GM12891 (cell line): Measurements from ENCODE around the gene CD180.

Experiments
- DNase-seq: peaks from one replicate; pipeline ENCODE4 v3.0.0; 2011; ENCODE audit warnings: low spot score; ENCODE audit not compliant: insufficient read length
- FAIRE-seq: peaks from 2 replicates; lab custom pipeline; 2011; peaks lifted over from hg19 to GRCh38; lab: Jason Lieb, UNC
- PAX5 ChIP-seq: IDR thresholded peaks from 2 replicates; pipeline ENCODE4 v1.6.1; 2011; ENCODE audit warnings: low read length, moderate library complexity, mild to moderate bottlenecking; ENCODE audit not compliant: insufficient read depth, severe bottlenecking
- POLR2A ChIP-seq: IDR thresholded peaks from 2 replicates; pipeline ENCODE4 v1.6.1; 2011; ENCODE audit warnings: low read depth, low read length, control low read depth
- POLR2AphosphoS5 ChIP-seq: IDR thresholded peaks from 2 replicates; pipeline ENCODE4 v1.6.1; 2011; ENCODE audit warnings: low read depth, low read length, control low read depth
- POU2F2 ChIP-seq: IDR thresholded peaks from 2 replicates; pipeline ENCODE4 v1.6.1; 2011; ENCODE audit warnings: low read depth, mild to moderate bottlenecking, control low read depth, low read length, moderate library complexity
- SPI1 ChIP-seq: IDR thresholded peaks from 2 replicates; pipeline ENCODE4 v1.6.1; 2011; ENCODE audit warnings: low read depth, low read length, control low read depth
- TAF1 ChIP-seq: IDR thresholded peaks from 2 replicates; pipeline ENCODE4 v1.6.1; 2011; ENCODE audit warnings: low read depth, low read length, control low read depth

The CD180 gene

GRCh38 chr5:67189079-67189354 is 7.6 kb downstream of the CD180 start:
- FAIRE-seq (no peak), DNase-seq (no peak)
- no peak for TF ChIP-seq POLR2A
- no peak for TF ChIP-seq SPI1
- TF ChIP-seq POLR2AphosphoS5: no peak
- TF ChIP-seq PAX5: no peak

DNA sequence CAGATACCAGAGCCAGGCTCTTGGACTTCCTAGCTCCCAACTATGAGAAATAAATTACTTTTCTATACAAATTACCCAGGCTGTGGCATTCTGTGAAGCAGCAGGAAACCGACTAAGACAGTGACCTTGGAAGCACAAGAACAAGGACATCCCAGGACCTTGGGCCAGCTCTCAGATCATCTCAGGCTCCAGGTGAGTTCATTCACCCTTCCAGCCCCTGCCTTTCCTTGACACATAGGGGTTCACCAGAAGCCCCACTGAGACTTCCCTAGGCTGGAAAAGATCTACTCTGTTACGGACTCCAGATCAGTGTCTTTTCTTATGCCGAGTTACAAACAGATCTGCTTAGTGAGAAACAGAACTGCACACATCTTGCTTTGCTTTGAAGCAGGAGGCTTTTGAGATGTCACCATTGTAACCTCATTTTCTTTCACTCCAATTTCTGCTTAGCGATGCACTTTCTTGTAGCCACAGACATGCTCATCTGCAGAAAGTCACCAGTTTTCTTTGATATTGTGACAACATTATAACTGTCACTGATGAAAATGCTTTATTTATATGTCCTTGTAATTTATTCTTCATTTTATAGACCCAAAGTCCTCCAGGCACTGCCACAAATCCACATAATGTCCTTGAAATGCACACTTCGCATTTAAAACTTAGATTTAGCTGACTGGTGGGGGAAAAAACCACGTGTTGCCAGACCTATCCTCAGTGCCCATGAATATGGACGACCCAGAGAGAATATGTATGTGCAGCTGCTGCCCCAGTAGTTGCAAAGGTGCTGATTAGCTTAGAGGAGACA is 8.1 kb downstream of the CD180 start:
- FAIRE-seq (no peak), DNase-seq (no peak)
- no peak for TF ChIP-seq POLR2A
- no peak for TF ChIP-seq POLR2AphosphoS5
- no peak for TF ChIP-seq POU2F2
- TF ChIP-seq TAF1: no peak
- TF ChIP-seq PAX5: no peak
- no peak for TF ChIP-seq SPI1

DNA sequence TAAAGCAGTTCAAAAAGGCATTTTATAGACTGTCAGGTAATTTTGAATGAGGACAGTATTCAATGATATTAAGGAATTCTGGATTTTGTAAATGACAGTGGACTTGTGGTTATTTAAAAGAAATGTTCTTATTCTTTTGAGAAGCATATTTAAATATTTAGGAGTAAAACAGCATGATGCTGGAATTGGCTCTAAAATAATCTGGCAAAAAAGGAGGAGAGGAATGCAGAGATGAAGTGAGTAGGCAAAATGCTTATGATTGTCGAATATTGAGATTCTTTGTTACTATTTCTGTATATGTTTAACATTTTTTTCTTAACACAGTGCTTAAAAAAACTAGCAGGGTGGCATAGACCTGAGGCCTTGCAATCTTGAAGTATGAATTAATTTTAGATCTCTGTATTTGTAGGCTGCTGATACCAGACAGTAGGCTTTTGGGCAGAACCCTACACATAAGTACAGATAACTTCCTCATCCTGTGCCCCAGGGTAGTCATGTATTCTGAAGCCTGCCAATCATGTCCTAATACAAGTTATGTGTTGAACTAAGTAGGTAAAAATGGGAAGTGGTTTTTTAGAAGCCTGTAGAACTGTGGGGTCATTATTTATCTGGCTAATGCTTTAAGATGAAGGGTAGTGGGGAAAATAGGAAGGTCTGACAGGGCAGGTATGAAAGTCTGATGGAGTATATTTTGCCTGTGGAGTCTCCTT is 9.4 kb downstream of the CD180 start:
- no peak for TF ChIP-seq PAX5
- TF ChIP-seq SPI1: peak; percentile 67
- FAIRE-seq (peak; percentile 75), DNase-seq (no peak)

DNA sequence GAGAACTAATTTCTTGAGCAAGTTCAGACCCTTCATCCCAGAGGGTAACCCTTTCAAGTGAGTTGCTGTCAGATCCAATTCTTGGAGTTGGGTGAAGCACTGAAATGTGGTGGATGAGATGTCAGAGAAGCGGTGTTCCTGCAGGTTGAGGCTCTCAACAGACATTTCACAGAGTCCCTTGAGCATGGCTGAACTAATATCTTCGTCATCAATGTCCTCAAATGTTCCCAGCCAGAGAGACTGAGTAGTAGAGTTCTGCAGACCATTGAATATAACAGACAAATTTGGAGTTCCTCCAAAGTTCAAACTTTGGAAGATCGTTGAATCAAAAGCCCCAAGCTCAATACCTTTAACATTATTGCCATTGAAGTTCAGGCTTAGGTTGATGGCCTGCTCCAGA is 12.7 kb downstream of the CD180 start:
- FAIRE-seq (no peak), DNase-seq (no peak)
- no peak for TF ChIP-seq POLR2A
- no peak for TF ChIP-seq POLR2AphosphoS5
- no peak for TF ChIP-seq PAX5
- no peak for TF ChIP-seq POU2F2
- TF ChIP-seq SPI1: no peak
- TF ChIP-seq TAF1: no peak

DNA sequence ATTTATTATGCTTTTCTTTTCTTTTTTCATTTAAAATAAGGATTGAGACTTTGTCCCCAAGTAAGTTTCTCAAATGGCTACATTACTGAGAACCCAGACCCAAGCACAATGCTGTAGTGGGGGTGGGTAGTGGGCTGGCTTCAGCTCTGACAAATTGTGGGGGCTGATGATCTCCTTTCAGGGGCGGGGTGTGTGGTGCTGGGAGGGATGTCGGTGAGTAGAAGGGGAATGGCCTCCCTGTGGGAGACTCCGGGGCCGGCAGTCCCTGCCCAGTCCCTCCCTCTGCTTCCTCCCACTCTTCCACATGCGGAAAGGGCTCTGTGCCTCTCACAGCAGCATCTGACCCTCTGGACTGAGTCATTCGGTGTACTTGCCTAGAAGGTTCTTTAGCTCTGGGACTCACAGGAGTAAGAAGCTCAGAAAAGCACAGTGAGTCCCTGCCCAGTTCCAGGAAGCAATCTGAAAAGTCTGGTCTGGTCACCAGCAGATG is 14.3 kb downstream of the CD180 start:
- TF ChIP-seq TAF1 (no peak), PAX5 (no peak), POLR2A (no peak), POU2F2 (no peak), POLR2AphosphoS5 (no peak), SPI1 (no peak)
- FAIRE-seq: no peak
- DNase-seq: no peak

GRCh38 chr5:67181648-67182221 is 14.9 kb downstream of the CD180 start:
- DNase-seq: no peak
- TF ChIP-seq POU2F2: no peak
- no peak for TF ChIP-seq SPI1
- TF ChIP-seq POLR2A: no peak
- TF ChIP-seq PAX5: no peak
- TF ChIP-seq TAF1: no peak
- TF ChIP-seq POLR2AphosphoS5: no peak
- FAIRE-seq: no peak

DNA sequence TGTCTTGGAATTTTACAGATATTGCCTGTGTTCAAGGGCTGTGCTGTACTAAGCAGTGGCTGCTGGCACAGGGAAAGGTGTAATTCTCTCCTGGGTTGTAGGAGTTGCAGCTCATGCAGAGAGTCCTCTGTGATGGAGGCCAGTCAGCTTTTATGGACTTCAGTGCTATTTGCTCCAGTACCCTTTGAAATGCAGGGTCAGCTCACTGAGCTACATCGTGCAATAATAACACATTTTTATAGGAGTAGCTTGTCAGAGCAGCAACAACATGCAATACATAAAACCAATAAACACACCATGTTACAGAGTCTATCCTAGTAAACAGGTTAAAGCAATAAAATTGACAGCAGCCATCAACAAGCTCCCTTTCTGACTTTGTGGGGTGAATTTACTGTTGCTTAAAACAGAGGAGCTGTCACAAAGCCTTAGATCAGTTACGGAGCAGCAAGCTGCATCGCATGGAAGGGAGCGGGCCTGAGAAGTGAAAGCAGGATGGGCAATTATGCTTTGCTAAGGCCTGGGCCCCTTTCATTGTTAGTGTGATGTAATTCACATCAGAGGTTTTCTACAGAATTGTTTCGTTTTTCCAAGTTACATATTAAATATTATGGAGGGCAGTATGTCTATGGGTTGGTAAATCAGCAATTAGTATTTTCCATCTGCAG is 16.8 kb downstream of the CD180 start:
- DNase-seq (no peak), FAIRE-seq (no peak)
- no peak for TF ChIP-seq SPI1
- no peak for TF ChIP-seq POLR2AphosphoS5
- TF ChIP-seq POU2F2: no peak
- no peak for TF ChIP-seq TAF1
- TF ChIP-seq POLR2A: no peak
- TF ChIP-seq PAX5: no peak

GRCh38 chr5:67178966-67179365 is 17.6 kb downstream of the CD180 start:
- TF ChIP-seq PAX5 (no peak), TAF1 (no peak), POU2F2 (no peak), SPI1 (no peak), POLR2AphosphoS5 (no peak)
- FAIRE-seq (no peak), DNase-seq (no peak)

- FAIRE-seq: no peak
- no peak for TF ChIP-seq TAF1
- TF ChIP-seq POLR2AphosphoS5: no peak
- TF ChIP-seq POU2F2: no peak
- no peak for TF ChIP-seq PAX5
- no peak for TF ChIP-seq POLR2A
- no peak for TF ChIP-seq SPI1
- DNase-seq: no peak
These were observed 18.5 kb downstream of the CD180 start for GRCh38 chr5:67178085-67178484.

DNA sequence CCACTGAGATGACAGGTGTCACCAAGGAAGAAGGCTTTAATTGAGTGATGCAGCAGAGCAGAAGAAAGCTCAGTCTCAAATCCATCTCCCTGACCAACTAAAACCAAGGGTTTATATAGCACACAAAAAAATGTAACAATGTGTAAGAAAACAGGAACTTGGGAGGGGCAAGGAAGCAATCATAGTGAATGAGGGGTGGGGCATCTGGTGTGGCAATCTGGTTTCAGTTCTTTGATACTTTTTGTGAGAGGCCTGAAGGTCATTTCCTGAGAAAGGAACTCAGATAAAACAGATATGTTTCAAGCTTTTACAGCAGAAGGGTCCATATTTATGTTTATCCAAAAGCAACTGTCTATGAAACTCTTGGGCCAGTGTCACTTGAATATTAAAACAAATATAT is 19.7 kb downstream of the CD180 start:
- FAIRE-seq (no peak), DNase-seq (no peak)
- TF ChIP-seq POLR2A (no peak), POU2F2 (no peak), POLR2AphosphoS5 (no peak), TAF1 (no peak), SPI1 (no peak), PAX5 (no peak)
